Stimulated activated naive CD8-positive, alpha-beta T cell treated with anti-CD3 and anti-CD28 coated beads, Interleukin-15, Interleukin-2, amounts not matched to agents 100 U/mL and 50 U/mL, for 24 hours (primary cell): ENCODE measurements around the gene ANO2.

Experiments used
- ATAC-seq: fragments of 150-1000 bp; cut with Tn5 transposase; one replicate; pipeline ENCODE4 v1.10.0; 2021
- DNase-seq: peaks from one replicate; pipeline ENCODE4 v3.0.0; 2021

The ANO2 gene

GRCh38 chr12:5916785-5917290, 28.2 kb downstream of the ANO2 start:
- ATAC-seq (no peak), DNase-seq (no peak)

DNA sequence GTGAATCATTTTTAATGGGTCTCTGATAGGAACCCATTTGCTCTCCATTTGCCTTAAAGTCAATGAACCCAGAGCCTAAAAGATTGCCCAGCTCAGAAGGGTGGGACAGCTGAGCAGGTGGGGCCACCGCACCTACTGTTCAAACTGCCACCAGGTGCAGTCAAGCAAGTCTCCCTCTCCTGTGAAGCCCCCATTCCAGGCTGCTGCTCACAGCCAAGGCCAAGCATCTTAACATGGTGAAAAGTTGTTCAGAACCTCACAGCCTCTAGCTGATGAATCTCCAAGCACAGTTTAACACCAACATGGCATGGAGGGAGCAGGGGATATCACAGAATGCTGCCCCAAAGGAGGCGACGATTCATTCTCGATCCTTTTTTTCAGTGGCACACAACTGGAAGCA, 29.5 kb downstream of the ANO2 start:
- no peak for DNase-seq
- ATAC-seq = no peak

DNA sequence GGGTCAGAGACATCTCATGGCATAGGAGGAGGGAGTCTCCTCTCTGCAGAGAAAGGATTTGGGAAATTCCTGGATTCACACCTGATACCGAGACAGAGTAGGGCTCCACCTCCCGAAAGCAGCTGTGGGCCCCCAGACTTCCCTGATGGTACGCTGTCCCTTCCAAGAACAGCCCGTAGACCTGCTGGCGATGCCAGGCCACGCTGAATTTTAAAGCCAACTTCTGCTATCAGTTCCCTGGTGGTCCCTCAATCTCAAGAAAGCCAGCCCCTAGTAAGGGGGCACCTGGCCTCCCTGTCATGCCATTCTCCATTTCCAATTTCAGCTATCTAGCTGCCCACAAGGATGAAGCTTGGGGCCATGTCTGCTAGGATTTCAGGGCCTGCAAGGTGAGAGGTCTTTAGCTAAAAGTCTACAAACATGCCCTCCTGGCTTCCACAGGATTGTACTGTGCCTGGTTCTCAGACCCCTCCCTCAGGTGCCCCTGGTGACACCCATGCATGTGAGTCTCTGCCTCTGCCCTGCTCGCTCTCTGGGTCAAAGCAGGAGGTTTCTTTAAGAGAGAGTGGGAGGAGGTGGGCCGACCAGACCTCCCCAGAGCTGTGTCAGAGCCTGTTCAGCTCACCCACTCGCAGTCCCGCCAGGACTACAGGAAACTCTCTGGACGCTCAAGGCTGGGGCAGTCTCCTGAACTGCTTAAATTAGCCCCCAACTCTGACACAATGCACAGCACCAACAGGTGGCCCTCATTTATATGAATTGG, 30.5 kb downstream of the ANO2 start:
- no peak for DNase-seq
- no peak for ATAC-seq

DNA sequence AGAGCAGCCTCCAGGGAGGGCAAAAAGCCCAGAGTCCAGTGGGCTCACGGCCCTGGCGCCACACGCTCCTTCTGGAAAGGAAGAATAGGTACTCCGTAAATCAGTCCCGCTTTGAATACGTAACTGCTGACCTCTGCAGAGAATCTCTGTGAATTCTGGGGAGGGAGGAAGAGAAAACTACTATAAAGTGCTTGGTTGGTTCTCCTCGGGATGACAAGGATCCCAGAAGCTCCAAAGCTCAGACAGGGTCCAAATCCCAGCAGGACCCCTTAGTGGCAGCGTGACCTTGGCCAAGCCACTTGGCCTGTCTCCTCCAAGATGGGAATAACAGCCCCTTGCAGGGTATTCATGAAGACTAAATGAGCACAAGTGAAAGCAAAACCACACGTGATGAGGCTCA, 31.7 kb downstream of the ANO2 start:
- ATAC-seq = no peak
- no peak for DNase-seq

GRCh38 chr12:5912437-5913334, 32.4 kb downstream of the ANO2 start:
- no peak for DNase-seq
- ATAC-seq = no peak

- DNase-seq (no peak), ATAC-seq (no peak)
Observed at GRCh38 chr12:5912011-5912410, 33.0 kb downstream of the ANO2 start.

GRCh38 chr12:5910790-5911548, 34.1 kb downstream of the ANO2 start:
- no peak for ATAC-seq
- DNase-seq = no peak

DNA sequence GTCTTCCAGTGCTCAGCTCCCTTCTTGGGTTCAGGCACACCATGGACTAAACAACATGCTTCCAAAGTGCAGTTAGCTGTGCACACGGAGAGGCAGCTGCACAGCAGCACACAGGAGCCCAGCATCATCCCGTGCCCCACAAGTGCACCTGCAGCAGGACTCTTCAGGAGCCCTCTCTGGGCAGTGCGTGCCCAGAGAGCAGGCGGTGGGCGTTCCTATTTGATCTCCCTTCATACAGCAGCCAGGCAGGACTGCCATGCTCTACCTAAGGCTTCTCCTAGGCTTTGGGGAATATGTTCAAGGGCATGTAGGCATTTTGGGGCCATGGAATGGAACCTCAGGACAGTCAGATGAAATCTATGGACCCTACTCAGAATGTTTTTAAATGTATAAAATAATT, 35.5 kb downstream of the ANO2 start:
- ATAC-seq (no peak), DNase-seq (no peak)

GRCh38 chr12:5908251-5908650, 36.8 kb downstream of the ANO2 start:
- ATAC-seq (no peak), DNase-seq (no peak)

DNA sequence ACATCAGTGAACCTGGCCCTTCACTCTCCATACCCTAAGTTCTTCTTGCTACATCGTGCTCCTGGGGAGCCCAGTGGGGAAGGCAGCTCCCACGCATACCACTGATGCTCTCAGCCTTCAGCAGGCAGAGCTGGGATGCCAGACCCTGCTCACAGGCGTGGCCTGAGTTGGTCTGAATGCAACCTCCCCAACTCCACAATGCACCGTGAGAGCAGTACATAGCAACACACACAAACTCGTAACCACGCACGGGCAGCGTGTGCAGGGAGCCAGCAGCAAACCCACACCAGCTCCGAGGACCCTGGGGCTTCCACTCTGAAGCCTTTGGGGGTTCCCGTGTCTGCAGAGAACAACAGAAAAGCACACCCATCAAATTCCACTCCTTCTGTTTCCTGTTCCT, 37.3 kb downstream of the ANO2 start:
- DNase-seq = no peak
- no peak for ATAC-seq

DNA sequence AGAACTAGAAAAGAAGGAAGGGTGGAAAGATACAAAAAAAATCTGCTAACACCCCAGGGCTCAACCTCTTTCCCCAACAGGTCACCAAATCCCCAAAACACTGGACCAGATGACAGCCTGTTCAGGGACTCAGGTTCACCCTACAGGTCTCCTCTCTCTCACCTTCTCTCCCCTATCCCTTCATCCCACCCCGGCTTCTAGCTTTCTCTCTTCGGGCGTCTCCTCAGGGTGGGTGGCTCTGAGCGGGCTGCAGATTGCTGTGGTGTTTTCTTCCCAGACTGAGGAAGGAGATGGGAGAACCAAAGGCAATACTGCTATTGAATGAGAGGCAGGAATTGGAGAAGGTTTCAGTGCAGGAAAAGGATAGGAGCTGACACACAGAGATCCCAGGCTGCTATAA, 39.3 kb downstream of the ANO2 start:
- ATAC-seq (no peak), DNase-seq (no peak)

DNA sequence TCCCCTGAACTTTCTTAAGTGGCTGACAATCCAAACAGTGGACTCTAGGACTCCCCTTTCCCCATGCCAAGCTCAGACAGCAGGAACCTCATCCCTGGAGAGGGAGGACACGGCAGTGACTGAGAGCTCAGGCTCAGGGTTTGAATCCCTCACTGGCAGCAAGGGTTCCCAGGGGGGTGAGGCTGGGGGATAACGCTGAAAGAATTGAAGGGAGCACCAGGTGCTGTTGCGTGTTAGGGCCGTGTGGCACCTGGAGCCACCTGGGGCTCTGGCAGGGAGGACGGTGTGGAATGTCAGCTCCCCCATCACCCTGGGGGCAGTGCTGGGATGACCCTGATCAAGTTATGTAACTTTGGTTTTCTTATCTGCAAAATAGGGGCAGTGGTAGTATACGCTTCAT, 40.1 kb downstream of the ANO2 start:
- ATAC-seq = no peak
- no peak for DNase-seq

DNA sequence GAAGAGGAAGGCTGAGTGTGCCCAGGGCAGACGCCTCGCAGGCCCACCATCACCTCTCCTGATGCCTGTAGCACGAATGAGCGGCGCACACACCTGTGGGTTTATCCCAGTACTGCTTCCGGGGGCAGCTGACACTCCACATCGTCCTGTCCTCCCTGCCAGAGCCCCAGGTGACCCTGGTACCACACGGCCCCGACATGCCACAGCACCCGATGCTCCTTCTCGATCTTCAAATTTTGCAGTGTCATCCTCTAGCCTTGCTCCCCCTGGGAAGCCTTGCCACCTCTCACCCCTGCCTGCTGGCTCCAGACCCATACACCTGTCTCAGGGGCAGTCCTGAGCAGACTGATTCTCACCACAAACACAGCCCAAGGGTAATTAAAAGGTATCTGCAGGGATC, 40.6 kb downstream of the ANO2 start:
- peak; percentile 19 for ATAC-seq
- DNase-seq = no peak

- ATAC-seq = no peak
- DNase-seq = no peak
Observed at GRCh38 chr12:5902736-5903135, 42.3 kb downstream of the ANO2 start.

- no peak for DNase-seq
- ATAC-seq = no peak
Observed at GRCh38 chr12:5901416-5901815, 43.6 kb downstream of the ANO2 start.

GRCh38 chr12:5900533-5901205, 44.4 kb downstream of the ANO2 start:
- no peak for DNase-seq
- ATAC-seq = no peak

DNA sequence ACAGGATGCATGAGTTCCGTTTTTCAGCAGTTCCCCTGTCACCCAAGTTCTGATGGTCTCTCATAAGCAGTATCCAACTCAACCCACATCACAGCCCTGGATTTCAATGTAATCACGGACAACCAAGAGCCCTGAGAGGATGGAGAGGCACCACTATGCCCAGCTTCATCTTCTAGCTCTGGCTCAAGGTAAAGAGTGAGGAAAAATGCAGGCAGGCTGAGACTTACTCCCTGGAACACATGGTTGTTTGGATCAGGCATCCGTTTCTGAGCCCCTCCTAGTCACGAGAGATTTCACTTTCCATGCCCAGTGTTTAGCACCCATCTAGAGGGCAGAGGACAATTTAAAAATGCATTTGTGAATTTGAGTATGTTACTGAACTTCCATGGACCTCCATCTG, 45.0 kb downstream of the ANO2 start:
- DNase-seq = no peak
- no peak for ATAC-seq

DNA sequence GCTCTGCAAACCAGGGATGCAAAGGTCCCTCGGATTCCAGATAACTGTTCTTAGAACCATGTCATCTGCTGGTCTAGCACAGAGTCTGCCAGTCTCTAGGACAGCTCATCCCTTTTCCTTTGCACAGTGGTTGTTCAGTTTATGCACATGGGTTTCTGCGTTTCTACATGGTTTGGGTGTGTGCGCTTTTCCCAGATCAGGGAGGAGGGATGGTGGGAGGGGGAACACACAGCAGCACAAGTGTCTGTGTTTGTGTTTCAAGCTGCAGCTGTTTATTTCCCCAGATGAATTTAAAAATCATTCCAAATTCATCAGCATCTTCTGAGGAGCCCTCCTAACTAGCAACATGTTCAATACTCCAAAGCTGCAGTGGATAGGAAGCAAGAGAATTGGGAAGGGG, 45.4 kb downstream of the ANO2 start:
- ATAC-seq (no peak), DNase-seq (no peak)

DNA sequence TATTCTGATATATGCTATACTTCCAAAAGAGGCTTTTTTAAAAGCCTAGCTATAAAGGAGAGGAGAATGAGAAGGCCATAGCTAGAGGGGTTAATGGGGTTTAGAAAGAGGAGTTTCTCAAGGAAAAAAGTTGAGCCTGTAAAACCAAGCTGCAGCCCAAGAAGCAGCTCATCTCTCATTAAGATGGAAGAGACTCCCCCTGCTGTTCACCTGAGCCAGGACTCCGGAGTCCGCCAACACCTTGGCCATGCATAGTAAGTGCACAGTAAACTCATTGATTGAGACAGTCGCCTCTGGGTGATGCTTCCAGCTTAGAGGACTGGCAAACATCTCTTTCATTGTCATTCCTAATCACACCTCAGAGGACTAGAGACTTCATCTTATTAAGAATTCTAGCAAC, 46.2 kb downstream of the ANO2 start:
- ATAC-seq = no peak
- DNase-seq = no peak

DNA sequence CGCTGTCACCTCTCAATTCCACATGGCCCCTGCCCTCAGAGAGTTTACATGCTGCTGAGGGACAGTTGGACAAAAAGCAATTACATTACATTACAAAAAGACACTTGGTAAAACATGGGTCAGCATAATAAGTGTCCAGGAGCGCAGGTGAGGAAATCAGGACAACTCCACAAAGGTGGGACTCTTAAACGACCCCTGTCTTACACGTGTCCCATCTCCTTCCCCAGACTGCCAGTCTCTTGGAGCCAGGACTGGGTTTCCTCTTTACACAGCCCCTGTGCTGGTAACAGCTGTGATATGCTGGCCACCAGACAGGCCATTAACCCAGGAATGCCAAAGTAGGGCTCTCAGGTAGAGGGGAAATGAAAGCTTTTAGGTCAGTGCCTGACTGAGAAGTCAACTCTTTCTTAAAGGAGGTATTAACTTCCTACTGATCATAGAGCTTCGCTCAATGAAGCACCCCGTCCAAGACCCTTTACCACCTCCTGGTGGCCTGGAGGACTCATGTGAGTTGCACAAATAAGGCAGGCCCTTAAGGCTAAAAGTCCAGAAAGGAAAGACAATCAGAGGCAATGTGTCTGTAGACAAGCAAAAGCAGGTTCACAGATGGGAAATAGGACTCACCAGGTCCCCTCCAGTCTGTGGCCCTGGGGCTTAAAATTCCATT, 55.5 kb downstream of the ANO2 start:
- DNase-seq = peak; percentile 46
- no peak for ATAC-seq

- no peak for ATAC-seq
- no peak for DNase-seq
Observed at GRCh38 chr12:5888816-5889315, 56.2 kb downstream of the ANO2 start.
